Lower lobe of right lung (tissue), 2 donors: ENCODE data around the gene ZNF484. TPM values are rescaled to one million over a fixed set of nuclear protein-coding genes. Genes with fewer than 3 reads are reported as not detected.
"Not testable (repeated sequence)": the region's sequence is repeated elsewhere in the genome, so short reads cannot be mapped to it uniquely, and the experiment has no call there.

Source experiments
- ATAC-seq, 2 donors: fragments of 200-7000 bp; cut with Tn5 transposase; one replicate each; pipeline ENCODE4 v1.9.1; 2020 to 2022; ENCODE audit warnings: mild to moderate bottlenecking in 2 of 2, moderate library complexity in 2 of 2
- DNase-seq: peaks from one replicate; pipeline ENCODE4 v3.0.0-alpha.2; 2020
- H3K27ac ChIP-seq: fragments of 200-600 bp; one replicate; pipeline ENCODE4 v1.8.0; 2022
- H3K27me3 ChIP-seq: fragments of 200-600 bp; one replicate; pipeline ENCODE4 v1.8.0; 2022; ENCODE audit warnings: low read depth
- H3K36me3 ChIP-seq: fragments of 200-600 bp; one replicate; pipeline ENCODE4 v1.8.0; 2022; ENCODE audit warnings: mild to moderate bottlenecking
- H3K4me1 ChIP-seq: fragments of 200-600 bp; one replicate; pipeline ENCODE4 v1.8.0; 2022
- H3K4me3 ChIP-seq: fragments of 200-600 bp; one replicate; pipeline ENCODE4 v1.8.0; 2022; ENCODE audit warnings: mild to moderate bottlenecking
- H3K9me3 ChIP-seq: fragments of 200-600 bp; one replicate; pipeline ENCODE4 v1.8.0; 2022
- intact Hi-C: fragments of 100-400 bp; cut with DNase I; formaldehyde crosslinking; loops from one replicate; pipeline ENCODE4 v1.11.0; 2022
- total RNA-seq: library from RNA; stranded (reverse); fragmentation: NEBNext Ultra II Directional; extraction: Animal tissue kit (Norgen Biotek cat#: 25700); gene quantifications from one replicate; pipeline ENCODE4 v1.2.1, GENCODE V29; 2021
- TF ChIP-seq, protein P1 (sequence below): fragments of 200-600 bp; IDR thresholded peaks from one replicate; pipeline ENCODE4 v1.8.0; 2022; ENCODE audit warnings: antibody characterized with exemption, mild to moderate bottlenecking
- donor health status: DM: no; HTN: yes; CAD: no; lungs with severe emphysema.

ZNF484 gene
- total RNA-seq, 1 donor from 2014 or later, result 9.0 TPM

DNA sequence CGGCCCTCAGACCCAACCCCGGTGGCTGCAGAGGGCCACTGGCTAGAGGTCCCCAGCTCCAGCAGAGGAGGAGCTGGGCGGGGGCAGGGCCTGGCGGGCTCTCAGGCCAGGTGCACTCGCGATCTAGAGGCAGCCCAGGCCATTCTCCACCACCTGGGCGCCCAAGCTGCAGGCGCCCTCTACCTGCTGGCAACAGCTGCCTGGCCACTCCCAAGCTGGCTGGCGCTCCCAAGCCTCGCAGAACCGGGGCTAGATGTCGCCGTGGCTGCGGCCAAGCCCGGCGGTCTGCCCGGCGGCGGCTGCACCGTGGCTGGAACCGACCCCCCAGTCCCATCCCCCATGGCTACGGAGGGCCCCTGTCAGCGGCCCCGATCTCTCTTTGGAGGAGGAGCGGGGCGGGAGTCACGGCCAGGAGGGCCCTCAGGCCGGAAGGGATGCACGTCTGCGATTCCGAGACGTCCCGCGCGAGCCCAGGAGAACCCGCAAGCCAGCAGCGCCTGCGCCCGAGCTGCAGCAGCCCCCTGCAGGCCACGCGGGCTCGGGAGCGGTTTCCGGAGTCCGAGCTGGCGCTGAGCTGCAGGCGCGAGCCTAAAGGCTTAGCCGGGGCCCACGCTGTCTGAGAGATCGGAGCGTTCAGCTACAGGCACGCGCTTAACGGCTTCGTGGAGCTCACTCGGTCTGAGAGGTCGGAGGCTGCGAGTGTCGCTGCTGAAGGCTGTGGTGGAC lies 68.9 kb downstream of the ZNF484 start:
- H3K27me3 ChIP-seq, result peaks cover 94% of the 10 kb centered on the region
- TF ChIP-seq, protein P1, sequence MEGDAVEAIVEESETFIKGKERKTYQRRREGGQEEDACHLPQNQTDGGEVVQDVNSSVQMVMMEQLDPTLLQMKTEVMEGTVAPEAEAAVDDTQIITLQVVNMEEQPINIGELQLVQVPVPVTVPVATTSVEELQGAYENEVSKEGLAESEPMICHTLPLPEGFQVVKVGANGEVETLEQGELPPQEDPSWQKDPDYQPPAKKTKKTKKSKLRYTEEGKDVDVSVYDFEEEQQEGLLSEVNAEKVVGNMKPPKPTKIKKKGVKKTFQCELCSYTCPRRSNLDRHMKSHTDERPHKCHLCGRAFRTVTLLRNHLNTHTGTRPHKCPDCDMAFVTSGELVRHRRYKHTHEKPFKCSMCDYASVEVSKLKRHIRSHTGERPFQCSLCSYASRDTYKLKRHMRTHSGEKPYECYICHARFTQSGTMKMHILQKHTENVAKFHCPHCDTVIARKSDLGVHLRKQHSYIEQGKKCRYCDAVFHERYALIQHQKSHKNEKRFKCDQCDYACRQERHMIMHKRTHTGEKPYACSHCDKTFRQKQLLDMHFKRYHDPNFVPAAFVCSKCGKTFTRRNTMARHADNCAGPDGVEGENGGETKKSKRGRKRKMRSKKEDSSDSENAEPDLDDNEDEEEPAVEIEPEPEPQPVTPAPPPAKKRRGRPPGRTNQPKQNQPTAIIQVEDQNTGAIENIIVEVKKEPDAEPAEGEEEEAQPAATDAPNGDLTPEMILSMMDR, result no peak
- DNase-seq (peak; percentile 80), ATAC-seq (peak; percentile 83 to 85)
- peak overlapping the region; percentile 38 for H3K4me3 ChIP-seq
- intact Hi-C loops, result no loop called here
- no peak overlapping the region for H3K27ac ChIP-seq
- no peaks in the 10 kb centered on the region for H3K36me3 ChIP-seq
- H3K9me3 ChIP-seq, result no peaks in the 10 kb centered on the region
- peaks cover 29% of the 10 kb centered on the region for H3K4me1 ChIP-seq

DNA sequence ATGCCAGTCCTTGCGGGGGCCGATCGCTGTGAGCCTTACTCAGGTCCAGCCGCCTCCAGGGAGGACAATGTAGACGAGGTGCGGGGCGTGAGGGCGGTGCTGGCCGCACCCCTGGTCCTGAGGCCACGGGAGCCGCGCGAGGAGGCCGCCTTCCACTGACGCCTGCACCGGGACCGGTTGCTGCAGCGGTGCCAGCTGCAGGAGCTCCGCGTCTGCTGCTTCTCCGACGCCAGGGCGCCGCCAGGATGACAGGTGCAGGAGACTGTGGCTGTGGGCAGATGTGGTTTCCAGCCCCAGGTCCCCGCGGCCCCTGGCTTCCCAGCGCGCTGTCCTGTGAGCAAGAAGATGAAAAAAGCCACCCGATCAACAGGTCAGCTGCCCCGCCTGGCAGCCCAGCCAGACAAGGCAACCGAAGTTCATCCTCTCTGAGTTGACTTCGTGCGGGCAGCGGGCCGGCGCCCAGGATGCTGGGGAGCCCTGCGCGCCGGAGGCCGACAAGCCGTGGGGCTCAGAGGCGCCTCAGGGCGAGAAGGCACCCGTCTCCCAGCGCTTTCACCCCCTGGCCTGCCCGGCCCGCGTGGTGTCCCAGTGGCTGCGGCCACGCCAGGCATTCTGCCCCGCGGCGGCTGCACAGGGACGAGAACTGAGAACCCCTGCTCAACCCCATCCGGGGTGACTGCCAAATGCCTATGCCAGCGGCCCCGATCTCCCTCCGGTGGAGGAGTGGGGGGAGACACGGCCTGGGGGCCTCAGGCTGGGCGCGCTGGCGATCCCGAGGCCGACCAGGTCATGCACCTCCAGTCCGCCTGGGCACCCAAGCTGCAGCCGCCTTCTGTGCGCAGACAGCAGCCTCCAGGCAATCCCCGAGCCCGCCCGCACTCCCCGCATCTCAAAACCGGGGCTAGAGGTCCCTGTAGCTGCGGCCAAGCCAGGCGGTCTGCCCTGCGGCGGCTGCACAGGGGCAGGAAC lies 69.8 kb downstream of the ZNF484 start:
- DNase-seq (no peak), ATAC-seq (peak; percentile 36 to 37)
- TF ChIP-seq, protein P1, result no peak
- Histone ChIP-seq H3K27me3 (peaks cover 91% of the 10 kb centered on the region), H3K9me3 (no peaks in the 10 kb centered on the region), H3K36me3 (no peaks in the 10 kb centered on the region), H3K4me1 (peaks cover 29% of the 10 kb centered on the region), H3K4me3 (peak overlapping the region; percentile 38), H3K27ac (no peak overlapping the region)
- intact Hi-C loops, result no loop called here

DNA sequence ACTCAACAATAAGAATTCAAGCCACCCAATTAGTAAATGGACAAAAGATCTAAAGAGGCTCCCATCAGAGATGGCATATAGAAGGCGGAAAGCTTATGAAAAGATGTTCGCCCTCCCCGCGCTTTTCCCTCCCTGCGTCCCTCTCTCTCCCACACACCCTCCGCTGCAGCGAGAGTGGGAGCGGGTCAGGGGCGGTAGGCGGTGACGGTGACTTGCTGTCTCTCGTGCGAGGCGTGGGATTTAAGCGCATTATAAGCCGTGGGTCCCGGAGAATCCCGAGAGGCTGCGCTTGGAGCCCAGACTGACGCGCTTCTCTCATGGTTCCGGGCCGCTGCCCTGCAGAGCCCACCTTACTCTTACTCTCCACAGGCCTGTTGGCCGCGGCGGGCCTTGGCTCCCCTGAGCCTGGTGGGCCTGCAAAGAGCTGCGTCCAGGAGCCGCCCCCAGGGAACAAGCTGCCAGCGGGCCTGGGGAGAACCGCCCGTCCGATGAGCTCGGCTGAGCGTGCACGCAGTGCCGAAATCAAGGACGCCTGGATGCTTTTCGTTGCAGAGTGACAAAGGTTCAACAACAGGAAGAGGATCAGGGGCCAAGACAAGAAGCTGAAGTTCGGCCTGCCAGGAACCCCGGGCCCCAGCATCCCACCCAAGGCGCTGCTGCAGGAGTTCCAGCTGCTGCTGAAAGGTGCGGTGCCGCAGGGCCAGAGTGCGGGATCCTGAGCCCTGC lies 70.6 kb downstream of the ZNF484 start:
- peaks cover 86% of the 10 kb centered on the region for H3K27me3 ChIP-seq
- no peak for ATAC-seq
- peaks cover 29% of the 10 kb centered on the region for H3K4me1 ChIP-seq
- intact Hi-C loops, result no loop called here
- H3K36me3 ChIP-seq, result no peaks in the 10 kb centered on the region
- no peak overlapping the region for H3K27ac ChIP-seq
- H3K4me3 ChIP-seq, result no peak overlapping the region
- TF ChIP-seq, protein P1, result no peak
- DNase-seq, result no peak
- H3K9me3 ChIP-seq, result no peaks in the 10 kb centered on the region

DNA sequence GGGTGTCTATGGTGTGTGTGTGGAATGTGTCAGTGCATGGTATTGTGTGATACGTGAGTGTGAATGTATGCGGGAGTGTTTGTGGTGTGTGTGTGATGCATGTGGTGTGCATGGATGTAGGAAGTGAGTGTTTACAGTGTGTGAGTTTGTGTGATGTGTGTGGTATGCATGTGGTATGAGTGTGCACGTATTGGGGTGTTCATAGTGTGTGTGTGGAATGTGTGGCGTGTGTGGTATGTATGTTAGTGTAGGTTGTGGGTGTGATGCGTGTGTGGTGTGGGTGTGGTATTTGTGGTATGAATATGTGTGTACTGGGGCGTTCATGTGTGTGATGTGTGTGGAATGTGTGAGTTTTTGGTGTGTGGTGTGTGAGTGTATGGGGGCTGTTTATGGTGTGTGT lies 73.1 kb downstream of the ZNF484 start:
- no peak overlapping the region for H3K27ac ChIP-seq
- H3K27me3 ChIP-seq, result peaks cover 73% of the 10 kb centered on the region
- H3K4me1 ChIP-seq, result peaks cover 25% of the 10 kb centered on the region
- no peak overlapping the region for H3K4me3 ChIP-seq
- no peak for ATAC-seq
- no peak for DNase-seq
- H3K9me3 ChIP-seq, result no peaks in the 10 kb centered on the region
- no peaks in the 10 kb centered on the region for H3K36me3 ChIP-seq
- TF ChIP-seq, protein P1, result no peak
- intact Hi-C loops, result no loop called here

DNA sequence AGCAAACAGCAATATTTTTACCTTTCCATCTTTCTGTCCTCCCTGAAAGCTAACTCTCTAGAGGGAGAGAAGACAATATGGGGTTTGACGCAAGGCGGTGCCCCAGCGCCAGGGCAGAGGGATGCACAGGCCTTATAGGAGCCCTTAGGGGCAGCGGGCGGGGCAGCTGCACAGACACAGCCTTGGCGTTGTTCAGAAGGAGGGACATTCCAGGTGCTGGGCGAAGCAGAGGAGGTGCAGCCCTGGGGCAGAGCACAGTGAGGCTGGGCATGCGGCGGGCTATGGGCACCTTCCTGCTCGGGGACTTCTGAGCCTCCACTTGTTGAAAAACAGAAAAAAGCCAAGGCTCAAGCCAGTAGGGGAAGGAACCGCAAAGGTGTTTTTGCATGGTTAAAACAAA lies 79.5 kb downstream of the ZNF484 start:
- intact Hi-C loops, result no loop called here
- Histone ChIP-seq H3K27me3 (peaks cover 46% of the 10 kb centered on the region), H3K4me1 (no peaks in the 10 kb centered on the region), H3K36me3 (no peaks in the 10 kb centered on the region), H3K9me3 (no peaks in the 10 kb centered on the region), H3K27ac (no peak overlapping the region), H3K4me3 (no peak overlapping the region)
- TF ChIP-seq, protein P1, result no peak
- DNase-seq (no peak), ATAC-seq (no peak)

DNA sequence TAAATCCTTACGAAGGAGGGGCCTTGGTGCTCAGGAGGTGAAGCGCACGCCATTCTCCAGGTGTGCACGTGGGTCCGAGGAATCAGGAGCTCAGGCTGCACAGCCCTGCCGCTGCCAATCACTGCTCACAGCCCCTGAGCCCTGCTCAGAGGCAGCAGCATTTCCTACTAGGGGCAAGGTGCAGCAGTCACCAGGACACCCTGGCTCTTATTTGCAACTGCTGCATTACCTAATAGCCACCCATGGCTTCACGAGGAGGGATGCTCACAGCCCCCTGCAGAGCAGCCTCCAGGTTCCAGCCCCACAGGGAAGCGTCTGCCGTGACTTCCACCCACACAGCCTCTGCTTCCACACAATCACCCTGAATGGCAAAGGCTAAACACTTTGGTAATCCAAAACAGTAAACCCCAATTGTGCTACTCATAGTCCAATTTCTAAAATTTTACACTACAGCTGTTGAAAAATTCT lies 81.5 kb downstream of the ZNF484 start:
- DNase-seq, H3K4me1 ChIP-seq, intact Hi-C loops, H3K27ac ChIP-seq, H3K36me3 ChIP-seq, ATAC-seq, H3K4me3 ChIP-seq, H3K9me3 ChIP-seq: not testable (repeated sequence)
- peaks cover 42% of the 10 kb centered on the region for H3K27me3 ChIP-seq
